ENCODE results near the gene TRIM14. TPM values are rescaled to one million over a fixed set of nuclear protein-coding genes. Genes with fewer than 3 reads are reported as not detected.

TRIM14 gene
- total and polyA plus RNA-seq, 2 of the 13 experiments (the other 11 are each of a cell fraction or from before 2014, with no cell fraction given), result 9.2 to 13.0 TPM

- 0 out of 2 replicates have a peak, but pooled peaks have one; percentile 55 for TF ChIP-seq ZNF138 (CRISPR knock-in tag; IDR thresholded peaks at IDR 0.05; ENCODE audit: low read depth)
- TF ChIP-seq ZNF629 (CRISPR knock-in tag; conservative IDR thresholded peaks at IDR 0.05), result no peak; the same call in 1 of the 2 replicates
- no peak for TF ChIP-seq USF2 (IDR thresholded peaks at IDR 0.05; ENCODE audit: low read depth, low read length)
- TF ChIP-seq USF2 (CRISPR knock-in tag; IDR thresholded peaks at IDR 0.05; ENCODE audit: borderline replicate concordance), result no peak
- peak; percentile 34; the same call in 1 of the 2 replicates for TF ChIP-seq MED1 (CRISPR knock-in tag; IDR thresholded peaks at IDR 0.05)
- TF ChIP-seq DRAP1 (CRISPR knock-in tag; IDR thresholded peaks at IDR 0.05), result no peak; the same call in 1 of the 2 replicates
- TF ChIP-seq ZNF703 (CRISPR knock-in tag; IDR thresholded peaks at IDR 0.05; ENCODE audit: borderline replicate concordance), result 0 out of 2 replicates have a peak, but pooled peaks have one; percentile 71
- TF ChIP-seq ZNF614 (CRISPR knock-in tag; IDR thresholded peaks at IDR 0.05; ENCODE audit: borderline replicate concordance), result no peak
- TF ChIP-seq ZNF639 (CRISPR knock-in tag; conservative IDR thresholded peaks at IDR 0.05), result 0 out of 2 replicates have a peak, but pooled peaks have one; percentile 23
- no peak for TF ChIP-seq TFDP1 (CRISPR knock-in tag; IDR thresholded peaks at IDR 0.05; ENCODE audit: borderline replicate concordance)
- TF ChIP-seq ATRX (CRISPR knock-in tag; IDR thresholded peaks at IDR 0.05; ENCODE audit: borderline replicate concordance), result no peak
- no peak for TF ChIP-seq ZNF552 (CRISPR knock-in tag; IDR thresholded peaks at IDR 0.05; ENCODE audit: borderline replicate concordance)
- TF ChIP-seq ZHX1 (CRISPR knock-in tag; IDR thresholded peaks at IDR 0.05; ENCODE audit: low read depth), result no peak
- no peak for TF ChIP-seq ZBTB33 (CRISPR knock-in tag; IDR thresholded peaks at IDR 0.05)
- no peak for TF ChIP-seq HHEX (CRISPR knock-in tag; IDR thresholded peaks at IDR 0.05)
- no peak for TF ChIP-seq CREBL2 (CRISPR knock-in tag; IDR thresholded peaks at IDR 0.05; ENCODE audit: borderline replicate concordance)
- TF ChIP-seq POLR2AphosphoS5 (IDR thresholded peaks at IDR 0.05; ENCODE audit: low read depth, low read length), result peak; percentile 36; the same call in 1 of the 2 replicates
These were observed at the start of gene TRIM14 (continued) for GRCh38 chr9:98118640-98119601.

Measured in HepG2 (cell line).